Measurements from ENCODE around the gene TEX51.

DNA sequence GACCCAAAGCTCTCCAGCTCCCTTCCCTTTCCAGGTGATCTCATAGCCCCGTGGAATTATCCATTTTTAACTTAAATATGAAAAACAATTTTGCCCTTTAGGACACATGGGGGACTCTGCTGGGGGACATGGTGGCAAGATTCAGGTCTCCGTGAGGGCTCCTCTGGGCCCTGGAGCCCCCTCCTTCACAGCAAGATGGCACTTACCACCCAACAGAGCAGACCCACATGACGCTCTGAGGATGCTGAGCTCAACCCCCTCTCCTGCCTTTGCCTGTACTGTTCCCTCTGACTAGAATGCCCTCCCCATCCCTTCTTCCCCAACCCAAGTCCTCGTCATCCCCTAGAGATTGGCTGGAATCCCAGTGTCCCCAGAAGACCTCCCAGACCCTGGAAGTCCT lies 17.2 kb downstream of the TEX51 start:
- TF ChIP-seq, protein P1, sequence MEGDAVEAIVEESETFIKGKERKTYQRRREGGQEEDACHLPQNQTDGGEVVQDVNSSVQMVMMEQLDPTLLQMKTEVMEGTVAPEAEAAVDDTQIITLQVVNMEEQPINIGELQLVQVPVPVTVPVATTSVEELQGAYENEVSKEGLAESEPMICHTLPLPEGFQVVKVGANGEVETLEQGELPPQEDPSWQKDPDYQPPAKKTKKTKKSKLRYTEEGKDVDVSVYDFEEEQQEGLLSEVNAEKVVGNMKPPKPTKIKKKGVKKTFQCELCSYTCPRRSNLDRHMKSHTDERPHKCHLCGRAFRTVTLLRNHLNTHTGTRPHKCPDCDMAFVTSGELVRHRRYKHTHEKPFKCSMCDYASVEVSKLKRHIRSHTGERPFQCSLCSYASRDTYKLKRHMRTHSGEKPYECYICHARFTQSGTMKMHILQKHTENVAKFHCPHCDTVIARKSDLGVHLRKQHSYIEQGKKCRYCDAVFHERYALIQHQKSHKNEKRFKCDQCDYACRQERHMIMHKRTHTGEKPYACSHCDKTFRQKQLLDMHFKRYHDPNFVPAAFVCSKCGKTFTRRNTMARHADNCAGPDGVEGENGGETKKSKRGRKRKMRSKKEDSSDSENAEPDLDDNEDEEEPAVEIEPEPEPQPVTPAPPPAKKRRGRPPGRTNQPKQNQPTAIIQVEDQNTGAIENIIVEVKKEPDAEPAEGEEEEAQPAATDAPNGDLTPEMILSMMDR (conservative IDR thresholded peaks at IDR 0.05): no peak
- no peak for TF ChIP-seq ZFX (IDR thresholded peaks at IDR 0.05)

All from C4-2B (cell line).